HepG2 (cell line): ENCODE measurements around the gene PSAP. TPM values are rescaled to one million over a fixed set of nuclear protein-coding genes. Genes with fewer than 3 reads are reported as not detected.

Source experiments
- BRD4 ChIP-seq: sonication (generic); formaldehyde crosslinking; IDR thresholded peaks from 2 replicates; pipeline ENCODE4 v1.4.0; 2020; ENCODE audit warnings: missing genetic modification reagents
- FOXM1 ChIP-seq: sonication (generic); formaldehyde crosslinking; IDR thresholded peaks from 2 replicates; pipeline ENCODE4 v1.5.0; 2020; ENCODE audit warnings: missing genetic modification reagents
- IRF9 ChIP-seq: sonication (generic); formaldehyde crosslinking; IDR thresholded peaks from 2 replicates; pipeline ENCODE4 v1.8.0; 2022; ENCODE audit warnings: missing genetic modification reagents, mild to moderate bottlenecking, borderline replicate concordance
- LBX2 ChIP-seq: sonication (generic); formaldehyde crosslinking; IDR thresholded peaks from 2 replicates; pipeline ENCODE4 v1.5.0; 2020; ENCODE audit warnings: missing genetic modification reagents, mild to moderate bottlenecking, borderline replicate concordance
- PATZ1 ChIP-seq: sonication (generic); formaldehyde crosslinking; IDR thresholded peaks from 2 replicates; pipeline ENCODE4 v1.4.0; 2020; ENCODE audit warnings: missing genetic modification reagents
- RNF2 ChIP-seq: fragments of 450-650 bp; conservative IDR thresholded peaks from 2 replicates; pipeline ENCODE4 v1.6.1; 2016; ENCODE audit warnings: low read depth
- THAP7 ChIP-seq: sonication (generic); formaldehyde crosslinking; IDR thresholded peaks from 2 replicates; pipeline ENCODE4 v1.8.1; 2023; ENCODE audit warnings: mild to moderate bottlenecking, missing genetic modification reagents
- YEATS2 ChIP-seq: sonication (generic); formaldehyde crosslinking; IDR thresholded peaks from 2 replicates; pipeline ENCODE4 v1.4.0; 2020; ENCODE audit warnings: missing genetic modification reagents, borderline replicate concordance
- ZNF180 ChIP-seq: sonication (generic); formaldehyde crosslinking; IDR thresholded peaks from 2 replicates; pipeline ENCODE4 v1.4.0; 2020; ENCODE audit warnings: low read depth, missing genetic modification reagents, borderline replicate concordance
- ZNF746 ChIP-seq: sonication (generic); formaldehyde crosslinking; IDR thresholded peaks from 2 replicates; pipeline ENCODE4 v1.8.0; 2022; ENCODE audit warnings: mild to moderate bottlenecking, missing genetic modification reagents
- ZNF75D ChIP-seq: sonication (generic); formaldehyde crosslinking; IDR thresholded peaks from 2 replicates; pipeline ENCODE4 v1.8.1; 2023; ENCODE audit warnings: missing genetic modification reagents, mild to moderate bottlenecking, borderline replicate concordance
- ZNF839 ChIP-seq: sonication (generic); formaldehyde crosslinking; IDR thresholded peaks from 2 replicates; pipeline ENCODE4 v1.4.0; 2020; ENCODE audit warnings: missing genetic modification reagents, mild to moderate bottlenecking, borderline replicate concordance
- polyA plus RNA-seq, 8 experiments: library from polyadenylated mRNA; depleted of rRNA in 3 of 8; stranded (reverse) in 7 of 8; unstranded in 1 of 8; fragments of >200 nt; fragmentation: Illumina TruSeq in 4 of 8; extraction: Trizol in 4 of 8; gene quantifications; 2 replicates each; pipeline versions ENCODE4 v1.2.1 to v1.2.3, GENCODE V29; 2011 to 2016; ENCODE audit warnings: low read depth in 4 of 8, missing spikeins in 1 of 8, mixed read lengths in 1 of 8; ENCODE audit not compliant: insufficient read depth in 1 of 8
- total RNA-seq, 5 experiments: library from RNA; depleted of rRNA; stranded (reverse); fragments of >200 nt; fragmentation: Illumina TruSeq; extraction: Trizol; gene quantifications; 2 replicates each; pipeline ENCODE4 v1.2.3, GENCODE V29; 2016; ENCODE audit warnings: low read depth in 1 of 5
- TF ChIP-seq, protein P1 (sequence below): sonication (generic); formaldehyde crosslinking; IDR thresholded peaks from 2 replicates; pipeline ENCODE4 v1.4.0; 2020; ENCODE audit warnings: missing genetic modification reagents, mild to moderate bottlenecking, borderline replicate concordance
- TF ChIP-seq, protein P2 (sequence below): IDR thresholded peaks from 2 replicates; pipeline ENCODE4 v1.6.1; 2012; ENCODE audit warnings: low read depth, low read length, improper control_type of control experiment

Gene PSAP
- total and polyA plus RNA-seq, 2 of the 13 experiments (the other 11 are each of a cell fraction or from before 2014, with no cell fraction given), result 323 to 643 TPM

DNA sequence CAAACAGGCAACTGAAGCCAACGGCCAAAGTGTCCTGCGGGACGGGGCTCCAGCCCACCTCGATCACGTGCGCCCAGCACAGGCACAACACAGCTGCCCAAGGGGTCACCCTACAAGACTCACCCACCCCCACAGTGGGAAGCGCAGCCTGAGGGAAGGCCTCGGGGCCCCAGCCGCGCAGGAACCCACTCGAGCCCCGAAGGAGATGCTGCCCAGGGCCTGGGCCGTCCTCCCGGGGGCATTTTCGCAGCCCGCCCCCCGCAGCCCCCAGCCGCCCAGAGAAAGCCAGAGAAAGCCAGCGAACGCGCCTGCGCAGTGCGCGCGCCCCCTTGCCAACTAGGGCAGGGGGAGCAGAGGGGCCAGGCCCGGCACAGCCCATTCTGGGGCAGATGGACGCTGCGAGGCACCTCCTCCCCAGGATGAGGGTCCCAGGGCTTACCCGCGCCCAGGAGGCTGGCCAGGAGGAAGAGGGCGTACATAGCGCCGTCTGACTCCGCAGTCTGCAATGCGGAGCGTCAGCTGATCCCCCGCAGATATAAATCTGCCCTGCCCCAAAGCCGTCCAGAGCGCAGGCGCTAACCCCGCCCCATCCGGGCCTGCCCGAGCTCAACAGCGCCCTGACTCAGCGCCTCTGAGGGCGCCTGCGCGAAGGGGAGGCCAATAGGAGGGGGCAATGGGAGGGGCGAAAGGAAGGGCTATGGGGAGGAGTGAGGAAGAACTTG is at the start of gene PSAP (continued):
- TF ChIP-seq, protein P1, sequence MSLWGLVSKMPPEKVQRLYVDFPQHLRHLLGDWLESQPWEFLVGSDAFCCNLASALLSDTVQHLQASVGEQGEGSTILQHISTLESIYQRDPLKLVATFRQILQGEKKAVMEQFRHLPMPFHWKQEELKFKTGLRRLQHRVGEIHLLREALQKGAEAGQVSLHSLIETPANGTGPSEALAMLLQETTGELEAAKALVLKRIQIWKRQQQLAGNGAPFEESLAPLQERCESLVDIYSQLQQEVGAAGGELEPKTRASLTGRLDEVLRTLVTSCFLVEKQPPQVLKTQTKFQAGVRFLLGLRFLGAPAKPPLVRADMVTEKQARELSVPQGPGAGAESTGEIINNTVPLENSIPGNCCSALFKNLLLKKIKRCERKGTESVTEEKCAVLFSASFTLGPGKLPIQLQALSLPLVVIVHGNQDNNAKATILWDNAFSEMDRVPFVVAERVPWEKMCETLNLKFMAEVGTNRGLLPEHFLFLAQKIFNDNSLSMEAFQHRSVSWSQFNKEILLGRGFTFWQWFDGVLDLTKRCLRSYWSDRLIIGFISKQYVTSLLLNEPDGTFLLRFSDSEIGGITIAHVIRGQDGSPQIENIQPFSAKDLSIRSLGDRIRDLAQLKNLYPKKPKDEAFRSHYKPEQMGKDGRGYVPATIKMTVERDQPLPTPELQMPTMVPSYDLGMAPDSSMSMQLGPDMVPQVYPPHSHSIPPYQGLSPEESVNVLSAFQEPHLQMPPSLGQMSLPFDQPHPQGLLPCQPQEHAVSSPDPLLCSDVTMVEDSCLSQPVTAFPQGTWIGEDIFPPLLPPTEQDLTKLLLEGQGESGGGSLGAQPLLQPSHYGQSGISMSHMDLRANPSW (CRISPR knock-in tag), result no peak; the same call in 1 of the 2 replicates
- TF ChIP-seq RNF2 (no peak), LBX2 (CRISPR knock-in tag) (no peak), ZNF746 (no peak), FOXM1 (CRISPR knock-in tag) (no peak), ZNF839 (CRISPR knock-in tag) (no peak), BRD4 (CRISPR knock-in tag) (peak; percentile 56; the same call in 1 of the 2 replicates), IRF9 (CRISPR knock-in tag) (no peak; the same call in 1 of the 2 replicates), ZNF180 (CRISPR knock-in tag) (no peak), THAP7 (no peak), YEATS2 (CRISPR knock-in tag) (peak; percentile 78; the same call in 1 of the 2 replicates), PATZ1 (CRISPR knock-in tag) (peak; percentile 96), ZNF75D (no peak)
- TF ChIP-seq, protein P2, sequence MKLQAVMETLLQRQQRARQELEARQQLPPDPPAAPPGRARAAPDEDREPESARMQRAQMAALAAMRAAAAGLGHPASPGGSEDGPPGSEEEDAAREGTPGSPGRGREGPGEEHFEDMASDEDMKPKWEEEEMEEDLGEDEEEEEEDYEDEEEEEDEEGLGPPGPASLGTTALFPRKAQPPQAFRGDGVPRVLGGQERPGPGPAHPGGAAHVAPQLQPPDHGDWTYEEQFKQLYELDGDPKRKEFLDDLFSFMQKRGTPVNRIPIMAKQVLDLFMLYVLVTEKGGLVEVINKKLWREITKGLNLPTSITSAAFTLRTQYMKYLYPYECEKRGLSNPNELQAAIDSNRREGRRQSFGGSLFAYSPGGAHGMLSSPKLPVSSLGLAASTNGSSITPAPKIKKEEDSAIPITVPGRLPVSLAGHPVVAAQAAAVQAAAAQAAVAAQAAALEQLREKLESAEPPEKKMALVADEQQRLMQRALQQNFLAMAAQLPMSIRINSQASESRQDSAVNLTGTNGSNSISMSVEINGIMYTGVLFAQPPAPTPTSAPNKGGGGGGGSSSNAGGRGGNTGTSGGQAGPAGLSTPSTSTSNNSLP, result peak; percentile 31; the same call in 1 of the 2 replicates
